ENCODE results near the gene FBXO31.
"Not testable (repeated sequence)": the region's sequence is repeated elsewhere in the genome, so short reads cannot be mapped to it uniquely, and the experiment has no call there.

Gene FBXO31

DNA sequence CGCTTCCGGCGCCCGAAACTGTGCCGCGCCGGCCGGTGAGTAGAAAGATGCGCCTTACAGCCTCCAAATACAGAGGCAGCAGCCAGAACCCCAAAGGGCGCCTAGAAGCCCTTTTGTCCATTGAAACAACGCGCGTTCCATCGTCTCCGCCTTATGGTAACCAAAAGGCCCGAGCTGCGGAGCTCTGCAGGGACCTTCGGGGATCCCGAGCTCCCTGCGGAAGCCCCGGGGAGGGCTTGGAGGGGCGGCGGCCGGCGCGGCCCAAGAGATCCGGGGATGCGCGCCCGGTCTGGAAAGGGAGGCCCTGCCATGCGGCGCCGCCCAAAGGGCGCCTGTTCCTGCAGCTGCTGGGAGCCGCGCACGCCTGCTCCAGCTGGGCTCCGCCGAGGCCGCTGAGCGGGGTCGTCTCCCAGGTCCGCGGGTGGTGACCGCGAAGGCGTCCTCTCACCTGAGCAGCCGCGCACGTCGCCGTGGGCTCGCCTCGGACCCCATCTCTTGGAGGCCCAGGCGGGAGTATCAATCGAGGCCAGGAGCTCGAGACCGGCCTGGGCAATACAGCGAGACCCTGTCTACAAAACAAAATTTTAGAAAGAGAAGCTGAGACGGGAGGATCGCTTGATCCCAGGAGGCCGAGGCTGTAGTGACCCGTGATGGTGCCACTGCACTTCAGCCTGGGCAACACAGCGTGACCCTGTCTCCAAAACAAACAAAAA is 742 bp upstream of the FBXO31 start:
- DNase-seq (ENCODE audit: low spot score) = peak; percentile 71

DNA sequence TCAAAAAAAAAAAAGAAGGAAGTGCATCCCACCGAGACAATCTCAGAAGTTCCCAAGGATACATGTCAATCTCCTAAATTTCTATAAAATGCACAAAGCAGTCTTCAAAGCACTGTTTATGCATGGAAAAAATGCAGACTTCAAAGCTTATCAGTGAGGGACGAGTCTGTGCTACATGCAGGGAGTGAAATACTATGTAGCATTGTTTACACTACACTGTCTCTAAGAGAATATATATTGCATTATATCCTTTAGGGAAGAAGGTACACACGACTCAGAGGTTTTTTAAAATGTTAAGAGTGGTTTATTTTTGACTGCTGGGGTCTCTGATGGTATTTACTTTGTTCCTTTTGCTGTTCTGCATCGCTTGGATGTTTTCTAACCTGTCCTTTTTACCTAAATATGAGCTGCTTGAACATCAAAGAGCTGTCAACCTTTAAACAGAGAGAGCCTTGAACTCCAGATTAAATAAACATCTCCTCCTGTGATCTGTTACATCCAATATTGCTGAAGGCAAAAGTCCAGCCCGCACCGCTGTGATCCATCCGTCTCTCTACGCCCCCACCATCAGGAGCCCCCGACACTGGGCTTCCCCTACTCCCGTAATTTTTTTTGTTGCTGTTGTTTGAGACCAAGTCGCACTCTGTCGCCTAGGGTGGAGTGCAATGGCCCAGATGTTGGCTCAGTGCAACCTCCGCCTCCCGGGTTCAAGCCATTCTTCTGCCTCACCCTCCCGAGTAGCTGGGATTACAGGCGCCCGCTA is 1.4 kb downstream of the FBXO31 start:
- no peak for DNase-seq (ENCODE audit: low spot score)

DNA sequence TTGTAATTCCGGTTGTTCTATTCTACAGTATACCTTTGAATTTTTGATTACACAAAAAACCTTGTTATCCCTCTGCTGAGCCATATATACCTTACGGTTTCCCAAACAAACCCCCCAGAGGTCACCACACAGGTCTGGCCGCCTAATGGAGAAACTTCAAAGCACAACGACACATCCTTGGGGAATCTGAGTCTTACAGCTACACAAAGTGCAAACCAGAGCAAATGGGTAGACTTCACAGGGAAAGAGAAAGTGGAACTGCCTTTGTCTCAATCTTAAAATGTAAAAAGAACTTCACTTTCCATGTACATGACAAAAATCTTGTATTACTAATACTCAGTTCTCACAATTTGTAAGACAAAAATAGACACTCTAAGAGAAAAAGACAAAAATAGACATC is 2.7 kb downstream of the FBXO31 start:
- DNase-seq (ENCODE audit: low spot score) = no peak

DNA sequence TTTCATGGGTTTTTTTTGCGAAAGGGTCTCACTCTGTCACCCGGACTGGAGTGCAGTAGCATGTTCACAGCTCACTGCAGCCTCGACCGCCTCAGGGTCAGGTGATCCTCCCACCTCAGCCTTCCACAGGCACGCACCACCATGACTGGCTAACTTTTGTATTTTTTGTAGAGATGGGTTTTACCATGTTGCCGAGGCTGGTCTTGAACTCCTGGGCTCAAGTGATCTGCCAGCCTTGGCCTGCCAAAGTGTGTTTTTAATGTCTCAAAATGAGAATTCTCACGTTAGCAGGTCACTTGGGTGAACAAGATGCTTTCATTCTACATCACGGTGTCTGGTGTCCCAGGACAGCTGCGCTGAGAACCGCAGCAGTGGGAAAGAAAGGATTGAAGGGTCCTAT is 3.2 kb downstream of the FBXO31 start:
- DNase-seq (ENCODE audit: low spot score) = no peak

DNA sequence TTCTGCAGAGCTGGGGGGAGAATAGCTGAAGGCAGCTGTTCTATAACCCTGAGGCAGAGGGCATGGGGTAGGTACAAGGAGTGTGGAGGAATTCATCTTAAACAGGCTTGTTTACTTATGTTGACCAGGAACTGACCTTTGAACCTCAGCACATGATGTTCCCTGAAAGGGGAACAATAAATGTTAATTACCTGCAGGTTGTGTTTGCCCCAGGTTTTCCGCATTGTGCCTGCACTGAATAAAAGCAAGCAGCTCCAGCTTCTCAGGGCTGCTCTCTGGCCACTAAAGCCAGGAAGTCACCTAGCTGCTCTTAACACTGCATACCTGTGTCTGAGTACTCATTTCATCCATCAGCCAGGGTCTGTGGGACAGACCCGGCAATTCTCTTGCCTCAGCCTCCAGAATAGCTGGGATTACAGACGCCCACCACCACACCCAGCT is 4.2 kb downstream of the FBXO31 start:
- not testable (repeated sequence) for DNase-seq (ENCODE audit: low spot score)

DNA sequence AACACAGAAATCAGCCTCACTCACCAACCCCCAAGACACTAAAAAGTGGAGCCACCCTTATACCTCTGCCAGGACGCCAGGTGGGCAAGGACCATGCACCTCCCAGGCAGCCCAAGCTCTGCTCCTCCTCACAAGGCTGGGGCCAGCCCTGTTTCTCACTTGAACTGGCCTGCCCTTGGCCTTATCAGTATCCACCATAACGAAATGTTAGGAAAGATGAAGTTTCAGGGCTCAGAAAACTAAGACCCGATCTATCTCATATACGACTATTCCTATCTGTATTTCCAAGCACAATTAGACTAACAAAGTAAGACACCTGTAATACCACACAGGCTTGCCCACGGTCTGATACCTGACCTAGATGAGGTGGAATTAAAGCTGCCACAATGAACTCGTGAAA is 6.9 kb downstream of the FBXO31 start:
- DNase-seq (ENCODE audit: low spot score) = no peak

DNA sequence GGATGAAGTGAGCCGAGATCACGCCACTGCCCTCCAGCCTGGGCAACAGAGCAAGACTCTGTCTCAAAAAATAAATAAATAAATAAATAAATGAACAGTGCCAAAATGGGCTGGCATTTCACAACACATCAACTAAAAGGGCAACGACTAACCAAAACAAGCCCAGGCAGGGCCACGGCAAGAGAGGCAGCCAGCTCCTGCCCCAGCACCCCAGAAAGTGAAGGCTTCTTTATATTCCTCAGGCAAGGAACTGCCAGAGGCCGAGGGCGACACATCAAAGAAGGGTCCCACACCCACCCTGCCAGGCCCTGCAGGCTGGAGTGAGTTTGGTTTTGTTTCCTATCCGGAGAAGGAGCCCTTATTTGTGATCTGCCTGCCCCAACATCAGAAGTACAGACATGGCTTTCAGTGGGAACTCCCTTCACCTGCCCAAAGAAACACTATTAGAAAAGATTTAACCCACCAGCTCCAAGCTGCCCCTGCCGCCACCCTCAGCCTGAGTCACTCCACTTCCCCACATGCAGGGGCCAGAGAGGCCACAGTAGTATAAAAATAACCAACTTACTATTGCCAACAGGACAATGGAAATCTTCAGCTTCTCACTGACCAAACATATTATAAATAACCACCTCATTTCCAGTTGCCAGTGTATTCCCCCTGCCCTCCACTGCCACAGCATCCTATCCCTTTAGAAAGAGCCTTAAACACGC is 8.0 kb downstream of the FBXO31 start:
- DNase-seq (ENCODE audit: low spot score) = peak; percentile 41

DNA sequence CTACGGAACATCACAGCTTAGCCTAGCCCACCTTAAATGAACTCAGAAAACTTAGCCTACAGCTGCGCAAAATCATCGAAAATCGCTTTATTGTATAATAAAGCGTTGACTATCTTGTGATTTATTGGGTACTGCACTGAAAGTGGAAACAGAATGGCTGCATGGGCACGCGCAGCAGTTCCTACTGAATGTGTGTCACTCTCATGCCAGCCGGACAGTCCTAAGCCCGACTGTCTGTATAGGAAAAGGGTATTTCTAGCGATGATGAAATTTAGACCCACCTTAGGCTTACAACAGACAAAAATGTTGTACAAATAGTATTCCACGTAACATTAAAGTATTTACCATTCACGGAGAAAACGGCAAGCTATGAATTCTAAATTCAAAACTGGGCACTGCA is 9.3 kb downstream of the FBXO31 start:
- no peak for DNase-seq (ENCODE audit: low spot score)

DNA sequence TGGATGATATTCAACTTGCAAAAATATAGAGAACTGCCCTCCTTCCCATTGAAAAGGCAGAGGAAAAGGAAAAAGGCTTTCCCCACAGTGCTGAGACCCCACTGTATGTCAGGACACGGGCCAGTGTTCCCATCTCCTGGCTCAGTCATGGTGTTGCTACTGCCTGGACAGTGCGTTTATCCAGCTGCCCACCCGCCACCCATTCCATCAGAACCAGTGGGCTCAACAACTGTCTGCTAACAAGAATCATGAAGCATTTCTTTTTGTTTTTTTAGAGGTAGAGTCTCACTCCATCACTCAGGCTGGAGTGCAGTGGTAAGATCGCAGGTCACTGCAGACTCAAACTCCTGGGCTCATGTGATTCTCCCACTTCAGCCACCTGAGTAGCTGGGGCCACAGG is 11.3 kb downstream of the FBXO31 start:
- no peak for DNase-seq (ENCODE audit: low spot score)

DNA sequence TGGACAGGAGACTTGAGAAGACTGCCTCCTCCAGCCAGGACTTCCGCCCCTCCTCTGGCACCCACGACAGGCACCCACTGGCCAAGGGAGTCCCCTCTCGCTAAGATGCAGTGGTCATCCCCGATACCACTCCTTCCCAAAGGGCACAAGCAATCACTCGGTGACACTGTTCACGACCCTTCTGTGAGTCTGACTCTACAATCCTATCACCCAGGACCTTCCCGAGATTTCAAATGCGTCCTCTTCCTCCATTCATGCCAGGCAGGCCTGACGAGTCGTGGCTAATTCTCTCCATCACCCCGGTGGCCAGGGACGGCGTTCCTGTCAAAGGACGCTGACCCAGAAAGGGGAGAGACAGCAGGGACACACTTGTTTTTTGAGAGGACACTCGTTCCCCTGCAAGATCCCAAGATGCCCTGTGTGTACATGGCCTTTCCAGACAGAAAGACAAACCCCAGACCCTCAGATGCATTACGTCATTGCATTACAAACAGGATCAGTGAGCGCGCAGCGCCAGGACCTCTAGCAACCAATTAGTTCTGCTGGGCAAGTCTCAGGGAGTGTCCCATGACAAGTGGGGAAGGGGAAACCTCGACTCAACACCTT is 12.2 kb downstream of the FBXO31 start:
- DNase-seq (ENCODE audit: low spot score) = no peak

DNA sequence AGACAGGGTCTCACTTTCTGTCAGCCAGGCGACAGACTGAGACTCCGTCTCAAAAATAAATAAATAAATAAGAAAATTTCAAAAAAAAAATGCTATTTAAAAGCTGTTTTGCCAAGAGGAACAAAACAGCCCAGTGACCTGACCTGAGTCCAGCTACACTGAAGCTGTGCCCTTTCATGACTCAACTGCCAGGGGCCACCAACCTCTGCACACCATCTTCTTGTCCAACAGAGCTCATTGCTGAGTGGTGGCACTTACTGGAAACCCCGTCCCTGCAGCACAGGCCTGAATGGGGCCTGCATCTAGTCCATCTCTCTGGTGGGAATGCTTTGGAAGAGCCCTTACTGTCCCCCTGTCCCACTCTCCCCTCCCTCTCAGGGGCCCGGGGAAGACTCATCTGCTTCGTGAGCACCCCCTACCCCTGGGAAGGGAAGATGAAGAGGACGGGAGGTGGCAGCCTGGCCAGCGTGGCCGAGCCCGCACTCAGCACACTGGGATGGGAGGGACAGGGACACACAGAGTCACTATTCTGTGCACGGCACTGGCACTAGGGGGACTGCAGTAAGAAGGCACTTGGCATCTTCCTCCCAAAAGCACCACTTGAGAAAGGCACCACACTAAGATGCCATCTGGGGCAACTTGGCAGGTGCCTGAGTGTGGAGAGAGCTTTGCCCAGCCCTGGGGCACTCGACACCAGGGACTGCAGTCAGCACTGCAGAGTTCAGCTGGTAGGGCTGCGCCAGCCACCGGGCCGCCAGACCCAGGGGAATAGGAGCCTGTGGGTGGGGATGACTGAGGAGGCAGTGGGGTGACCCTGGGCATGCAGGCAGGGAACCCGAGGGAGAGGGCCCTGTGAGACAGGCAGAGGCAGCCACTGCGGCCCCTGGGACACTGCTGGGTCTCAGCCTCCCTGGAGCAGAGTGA is 13.5 kb downstream of the FBXO31 start:
- no peak for DNase-seq (ENCODE audit: low spot score)

DNA sequence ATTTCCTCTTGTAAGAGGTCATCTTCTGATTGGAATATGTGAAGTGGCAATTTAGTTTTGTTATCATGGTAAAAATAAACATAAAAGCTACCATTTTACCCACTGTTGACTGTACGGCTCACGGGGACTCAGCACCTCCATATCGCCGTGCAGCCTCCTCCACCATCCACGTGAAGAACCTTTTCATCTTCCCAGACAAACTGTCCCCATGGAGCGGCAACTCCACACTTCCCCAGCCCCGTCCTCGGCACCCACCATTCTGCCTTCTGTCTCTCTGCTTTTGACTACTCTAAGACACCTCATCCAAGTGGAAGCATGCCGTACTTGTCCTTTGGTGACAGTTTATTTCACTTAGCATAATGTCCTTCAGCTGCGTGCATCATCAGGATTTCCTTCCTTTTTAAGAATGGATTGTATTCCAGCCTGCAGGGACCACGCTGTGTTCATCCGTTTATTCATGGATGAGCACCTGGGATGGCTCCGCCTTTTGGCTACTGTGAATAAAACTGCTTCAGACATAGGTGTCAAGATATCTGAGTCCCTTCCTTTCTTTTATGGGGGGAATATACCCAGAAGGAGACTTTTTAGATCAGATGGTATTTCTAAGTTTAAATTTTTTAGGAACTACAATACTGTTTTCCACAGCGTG is 14.3 kb downstream of the FBXO31 start:
- DNase-seq (ENCODE audit: low spot score) = no peak

DNA sequence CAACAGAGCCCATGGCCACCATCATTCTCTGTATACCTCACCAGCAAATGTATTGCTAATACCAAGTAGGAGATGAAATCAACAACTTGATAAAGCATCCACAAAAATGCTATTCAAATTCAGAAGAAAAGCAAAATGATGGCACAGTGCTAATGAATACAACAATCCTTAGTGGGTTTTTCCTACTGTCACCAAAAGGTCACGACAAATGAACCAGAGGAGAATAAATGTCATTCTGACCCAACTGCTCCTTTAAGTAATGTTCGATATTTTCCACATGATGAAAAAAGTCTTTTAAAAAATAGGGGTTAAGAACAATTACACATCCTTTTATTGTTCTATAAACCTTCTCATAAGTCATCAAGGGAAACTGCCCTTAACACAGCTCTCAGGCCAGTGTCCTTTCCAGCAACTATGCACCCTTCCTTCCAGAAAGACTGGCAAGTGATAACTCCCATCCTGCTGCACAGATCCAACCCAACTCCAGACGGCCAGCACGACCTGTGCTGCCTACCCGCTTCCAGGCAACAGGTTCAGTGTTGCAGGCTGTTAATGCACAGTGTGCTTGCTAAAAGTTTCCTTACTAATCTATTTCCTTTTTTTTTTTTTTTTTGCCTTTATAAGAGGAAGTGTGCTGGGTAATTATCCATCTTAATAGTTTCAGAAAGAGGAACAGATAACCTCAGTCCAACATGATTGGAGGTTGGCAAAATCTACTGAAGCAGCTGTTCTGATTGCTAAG is 15.4 kb downstream of the FBXO31 start:
- DNase-seq (ENCODE audit: low spot score) = no peak

DNA sequence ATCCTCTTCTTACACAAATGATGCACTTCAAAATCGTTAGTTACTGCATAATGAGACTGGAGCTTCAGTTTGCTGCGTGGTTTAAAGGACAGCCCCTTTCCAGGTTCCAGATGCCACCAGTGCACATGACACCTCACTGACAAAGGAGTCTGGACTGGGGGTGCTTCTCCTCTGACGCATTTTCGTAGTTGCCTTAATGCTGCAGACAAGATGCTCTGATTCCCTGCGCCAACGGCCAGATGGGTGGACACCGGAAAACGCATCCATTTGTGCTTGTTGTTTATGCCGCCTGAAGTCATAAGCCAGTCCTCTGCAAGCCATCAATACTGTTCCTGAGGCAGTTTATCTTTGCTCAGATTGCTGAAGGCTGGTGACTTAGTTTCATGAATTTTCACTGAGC is 16.0 kb downstream of the FBXO31 start:
- no peak for DNase-seq (ENCODE audit: low spot score)

DNA sequence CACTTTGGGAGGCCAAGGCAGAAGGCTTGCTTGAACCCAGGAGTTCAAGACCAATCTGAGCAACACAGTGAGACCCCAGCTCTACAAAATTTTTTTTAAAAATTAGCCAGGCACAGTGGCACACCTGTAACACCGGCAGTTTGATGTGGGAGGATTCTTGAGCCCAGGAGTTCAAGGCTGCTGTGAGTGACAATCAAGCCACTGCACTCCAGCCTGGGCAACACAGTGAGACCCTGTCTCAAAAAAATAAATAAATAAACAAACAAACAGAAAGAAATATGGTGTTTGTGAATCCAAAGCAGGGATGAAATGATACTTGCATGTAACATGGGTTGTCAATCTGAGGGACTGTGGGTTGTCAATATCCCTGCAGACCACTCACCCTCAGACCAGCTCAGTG is 16.6 kb downstream of the FBXO31 start:
- DNase-seq (ENCODE audit: low spot score) = no peak

DNA sequence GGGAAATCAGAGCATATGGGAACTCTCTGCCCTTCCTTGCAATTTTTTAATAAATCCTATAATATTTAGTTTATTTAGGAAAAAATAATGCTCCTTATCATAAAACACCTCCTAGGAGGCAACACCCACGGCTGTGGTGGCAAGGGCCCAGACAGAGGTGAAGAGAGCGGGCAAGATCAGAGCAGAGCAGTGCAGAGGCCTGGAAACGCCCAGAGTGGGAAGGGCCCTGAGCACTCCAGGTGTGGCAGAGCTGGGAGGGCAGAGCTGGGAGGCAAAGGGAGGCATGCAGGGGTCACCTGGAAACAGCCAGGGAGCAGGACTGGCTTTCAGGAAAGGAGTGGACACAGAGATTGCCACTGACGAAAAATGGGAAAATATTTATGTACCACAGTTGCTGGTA is 17.3 kb downstream of the FBXO31 start:
- no peak for DNase-seq (ENCODE audit: low spot score)

DNA sequence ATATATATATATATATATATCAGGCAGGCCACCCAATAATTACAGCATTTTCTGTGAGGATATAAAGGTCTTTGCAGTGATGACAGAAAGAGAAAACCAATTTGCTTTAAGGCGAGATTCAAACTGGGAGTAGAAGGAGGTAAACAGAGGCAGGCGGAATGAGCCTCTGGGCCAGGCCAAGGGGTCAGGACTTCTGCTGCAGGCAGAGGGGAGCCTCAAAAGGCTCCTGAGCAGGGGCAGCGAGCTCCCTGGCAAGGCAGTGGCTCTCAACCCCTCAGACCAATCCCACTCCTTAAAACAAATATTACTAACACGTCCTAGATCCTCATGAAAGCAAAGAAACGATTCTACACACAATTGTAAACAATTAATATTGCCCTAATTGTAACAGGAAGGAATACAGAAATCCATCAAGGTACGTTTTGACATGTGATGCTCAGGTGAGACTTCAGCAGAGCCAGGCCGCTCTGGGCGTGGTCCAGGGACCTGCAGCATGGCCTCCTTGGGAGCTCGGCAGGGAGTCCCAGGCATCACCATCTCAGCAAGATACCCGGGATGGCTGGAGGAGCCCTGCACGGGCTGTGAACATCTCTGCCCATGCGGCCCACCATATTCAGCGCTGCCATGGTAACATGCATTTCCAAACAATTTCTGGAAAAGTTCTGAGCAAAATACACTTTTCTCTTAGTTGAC is 18.4 kb downstream of the FBXO31 start:
- DNase-seq (ENCODE audit: low spot score) = no peak

DNA sequence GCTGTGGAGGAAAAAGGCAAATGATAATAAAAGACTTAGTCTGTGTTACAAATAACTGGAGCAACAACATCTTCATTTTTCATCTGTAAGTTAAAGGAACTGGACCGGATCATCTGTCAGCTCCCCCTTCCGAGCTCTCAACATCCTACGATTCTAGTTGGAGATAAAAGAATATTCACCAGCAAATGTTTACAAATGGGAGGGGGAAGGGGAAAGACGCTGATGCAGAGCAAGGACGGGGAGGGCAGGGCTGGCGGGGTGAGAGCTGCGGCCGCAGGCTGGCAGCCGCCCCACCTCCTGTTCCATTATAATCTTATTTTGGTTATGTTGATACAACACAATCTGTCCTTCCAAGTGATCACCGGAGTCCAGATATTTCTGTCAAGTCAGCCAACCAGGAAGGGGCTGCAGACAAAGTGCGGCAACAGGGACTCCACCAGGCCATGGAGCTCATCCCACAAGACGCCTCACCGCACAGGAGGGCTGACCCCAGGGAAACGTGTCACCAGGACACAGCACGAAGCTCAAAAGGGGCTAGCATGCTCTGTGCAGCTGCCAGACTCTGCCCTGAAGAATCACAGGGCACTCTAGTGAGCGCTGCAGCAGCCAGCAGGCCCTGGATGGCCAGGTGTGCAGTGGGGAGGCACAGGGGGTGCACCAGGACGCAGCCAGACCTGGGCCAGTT is 19.7 kb downstream of the FBXO31 start:
- DNase-seq (ENCODE audit: low spot score) = no peak

Data from GM03348 (cell line).